Esophagus squamous epithelium (tissue), 4 donors: ENCODE measurements around the gene DLG2.

ENCODE experiments used
- POLR2A ChIP-seq, 4 donors: fragments of 450-650 bp; IDR thresholded peaks; one replicate each; pipeline ENCODE4 v1.6.1; 2017; ENCODE audit warnings: antibody characterized with exemption in 4 of 4, mild to moderate bottlenecking in 4 of 4, moderate library complexity in 3 of 4
- TF ChIP-seq, protein P1 (sequence below), 6 experiments: fragments of 450-650 bp in 4 of 6; fragments of 200-600 bp in 2 of 6; sonication (generic) in 2 of 6; IDR thresholded peaks; one replicate each; pipeline ENCODE4 v1.5.1; 2016 to 2019; ENCODE audit warnings: antibody characterized with exemption in 6 of 6, mild to moderate bottlenecking in 4 of 6, moderate library complexity in 4 of 6

DNA sequence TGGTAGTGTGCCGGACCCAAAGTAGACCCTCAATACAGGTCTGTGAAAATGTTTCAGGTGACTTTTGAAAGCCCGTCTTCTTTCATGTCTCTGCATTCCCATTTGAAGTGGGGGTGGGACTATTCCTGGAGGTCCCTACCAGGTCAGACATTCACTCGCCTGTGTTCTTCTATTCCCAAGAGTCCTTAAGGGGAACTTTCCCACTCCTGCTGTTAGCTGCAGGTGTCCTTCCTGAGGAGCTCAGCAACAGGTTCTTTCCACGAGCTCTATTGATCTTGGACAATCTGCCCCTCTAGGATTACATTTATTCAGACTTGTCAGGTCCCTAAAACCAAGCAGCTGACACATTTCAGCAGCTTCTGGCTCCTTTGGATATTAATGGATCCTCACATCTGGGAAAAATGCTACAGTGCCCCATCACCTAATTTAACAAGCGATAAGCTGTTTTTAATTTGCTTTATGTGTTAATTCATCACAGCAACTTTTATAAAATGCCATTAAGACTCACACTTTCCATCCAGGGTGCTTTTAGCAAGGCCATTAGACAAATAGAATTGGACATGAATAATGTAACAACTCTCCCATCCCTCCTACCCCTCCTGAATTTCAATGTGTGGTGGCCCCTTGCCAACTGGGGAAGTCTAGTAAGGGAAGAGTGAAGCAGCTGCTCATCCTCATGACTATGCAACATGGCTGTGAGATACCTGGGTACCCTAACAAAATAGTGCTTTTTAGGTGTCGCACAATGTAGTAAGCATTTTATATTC, 2081.5 kb downstream of the DLG2 start:
- TF ChIP-seq, protein P1, sequence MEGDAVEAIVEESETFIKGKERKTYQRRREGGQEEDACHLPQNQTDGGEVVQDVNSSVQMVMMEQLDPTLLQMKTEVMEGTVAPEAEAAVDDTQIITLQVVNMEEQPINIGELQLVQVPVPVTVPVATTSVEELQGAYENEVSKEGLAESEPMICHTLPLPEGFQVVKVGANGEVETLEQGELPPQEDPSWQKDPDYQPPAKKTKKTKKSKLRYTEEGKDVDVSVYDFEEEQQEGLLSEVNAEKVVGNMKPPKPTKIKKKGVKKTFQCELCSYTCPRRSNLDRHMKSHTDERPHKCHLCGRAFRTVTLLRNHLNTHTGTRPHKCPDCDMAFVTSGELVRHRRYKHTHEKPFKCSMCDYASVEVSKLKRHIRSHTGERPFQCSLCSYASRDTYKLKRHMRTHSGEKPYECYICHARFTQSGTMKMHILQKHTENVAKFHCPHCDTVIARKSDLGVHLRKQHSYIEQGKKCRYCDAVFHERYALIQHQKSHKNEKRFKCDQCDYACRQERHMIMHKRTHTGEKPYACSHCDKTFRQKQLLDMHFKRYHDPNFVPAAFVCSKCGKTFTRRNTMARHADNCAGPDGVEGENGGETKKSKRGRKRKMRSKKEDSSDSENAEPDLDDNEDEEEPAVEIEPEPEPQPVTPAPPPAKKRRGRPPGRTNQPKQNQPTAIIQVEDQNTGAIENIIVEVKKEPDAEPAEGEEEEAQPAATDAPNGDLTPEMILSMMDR (IDR thresholded peaks at IDR 0.05), result no peak
- TF ChIP-seq POLR2A (IDR thresholded peaks at IDR 0.05), result no peak
